Colonic mucosa (tissue), 4 donors: Measurements from ENCODE around the gene RASIP1. TPM values are rescaled to one million over a fixed set of nuclear protein-coding genes. Genes with fewer than 3 reads are reported as not detected.
A peak's percentile ranks its signal among the peaks of the same experiment; 100 is the strongest.

Experiments used
- DNase-seq: peaks from one replicate; pipeline ENCODE4 v3.0.0-alpha.2; 2020
- H3K27ac ChIP-seq: fragments of 200-600 bp; one replicate; pipeline ENCODE4 v1.8.0; 2021
- H3K27me3 ChIP-seq: fragments of 200-600 bp; one replicate; pipeline ENCODE4 v1.8.0; 2021
- H3K36me3 ChIP-seq: fragments of 200-600 bp; one replicate; pipeline ENCODE4 v1.8.0; 2021
- H3K4me1 ChIP-seq: fragments of 200-600 bp; one replicate; pipeline ENCODE4 v1.8.0; 2021; ENCODE audit warnings: mild to moderate bottlenecking
- H3K4me3 ChIP-seq: fragments of 200-600 bp; one replicate; pipeline ENCODE4 v1.8.0; 2021
- H3K9ac ChIP-seq, 2 donors: one replicate each; pipeline ENCODE4 v1.7.0; 2013; ENCODE audit warnings: control low read depth in 2 of 2, low read depth in 2 of 2, low read length in 2 of 2
- H3K9me3 ChIP-seq: fragments of 200-600 bp; one replicate; pipeline ENCODE4 v1.8.0; 2021
- intact Hi-C: fragments of 100-400 bp; cut with DNase I; formaldehyde crosslinking; loops from one replicate; pipeline ENCODE4 v1.14.1; 2022
- total RNA-seq, 2 donors: library from RNA; stranded (reverse); fragmentation: NEBNext Ultra II Directional in 1 of 2; extraction: Animal tissue kit (Norgen Biotek cat#: 25700) in 1 of 2; gene quantifications; one replicate each; pipeline ENCODE4 v1.2.1, GENCODE V29; 2021
- TF ChIP-seq, protein P1 (sequence below): fragments of 200-600 bp; IDR thresholded peaks from one replicate; pipeline ENCODE4 v1.8.0; 2022; ENCODE audit warnings: antibody characterized with exemption, mild to moderate bottlenecking
- donor health status: healthy.
- donor health status: DM: no; HTN: no; CAD: no.
- donor health status: DM: no; HTN: no; CAD: no.

RASIP1 gene
- total RNA-seq, 2 donors from 2014 or later: 2.2 to 4.8 TPM

DNA sequence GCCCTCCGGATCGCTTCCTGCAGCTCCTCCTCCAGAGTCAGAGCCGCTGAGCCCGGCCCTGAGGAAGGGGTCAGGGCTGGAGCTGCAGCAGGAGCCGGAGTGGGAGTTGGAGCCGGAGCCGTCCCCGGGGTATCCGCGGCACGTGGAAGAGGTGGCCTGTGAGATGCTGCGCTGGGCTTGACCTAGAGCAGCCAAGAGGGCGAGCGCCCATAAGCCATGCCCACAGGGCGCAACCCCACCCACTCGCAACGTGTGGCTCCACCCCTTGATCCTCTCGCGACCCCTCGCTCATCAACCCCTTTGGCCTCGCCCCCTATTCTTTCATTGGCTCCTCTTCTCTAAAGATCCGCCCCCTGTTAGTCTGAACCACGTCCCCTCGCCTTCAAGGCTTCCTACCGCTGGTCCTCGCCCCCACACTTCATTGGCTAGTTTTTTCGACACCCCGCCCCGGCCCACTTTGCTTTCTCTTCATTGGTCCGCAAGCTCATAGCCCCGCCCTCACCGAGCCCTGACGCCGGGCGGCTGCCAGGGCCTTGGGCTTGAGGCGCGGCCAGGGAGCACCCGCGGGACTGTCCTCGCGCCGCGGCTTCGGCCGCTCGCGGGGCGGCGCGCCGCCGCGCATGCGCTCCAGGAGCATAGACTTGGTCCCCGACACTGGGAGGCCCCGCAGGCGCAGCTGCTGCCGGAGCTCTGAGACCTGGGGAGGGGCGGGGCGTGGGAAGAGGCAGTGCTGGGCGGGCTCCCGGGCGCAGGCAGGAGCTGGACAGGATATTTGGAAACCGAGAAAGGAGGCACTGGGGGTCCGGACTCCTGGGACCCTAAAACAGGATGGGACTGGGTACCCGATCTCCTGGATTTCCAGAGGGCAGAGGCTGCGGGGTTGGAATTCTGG is 26.3 kb downstream of the RASIP1 start:
- peak overlapping the region; percentile 51 for H3K4me3 ChIP-seq
- no peaks in the 10 kb centered on the region for H3K27me3 ChIP-seq
- no peaks in the 10 kb centered on the region for H3K36me3 ChIP-seq
- peak; percentile 99 for DNase-seq
- peak overlapping the region; percentile 54 to 96 for H3K9ac ChIP-seq
- H3K9me3 ChIP-seq: no peaks in the 10 kb centered on the region
- TF ChIP-seq, protein P1, sequence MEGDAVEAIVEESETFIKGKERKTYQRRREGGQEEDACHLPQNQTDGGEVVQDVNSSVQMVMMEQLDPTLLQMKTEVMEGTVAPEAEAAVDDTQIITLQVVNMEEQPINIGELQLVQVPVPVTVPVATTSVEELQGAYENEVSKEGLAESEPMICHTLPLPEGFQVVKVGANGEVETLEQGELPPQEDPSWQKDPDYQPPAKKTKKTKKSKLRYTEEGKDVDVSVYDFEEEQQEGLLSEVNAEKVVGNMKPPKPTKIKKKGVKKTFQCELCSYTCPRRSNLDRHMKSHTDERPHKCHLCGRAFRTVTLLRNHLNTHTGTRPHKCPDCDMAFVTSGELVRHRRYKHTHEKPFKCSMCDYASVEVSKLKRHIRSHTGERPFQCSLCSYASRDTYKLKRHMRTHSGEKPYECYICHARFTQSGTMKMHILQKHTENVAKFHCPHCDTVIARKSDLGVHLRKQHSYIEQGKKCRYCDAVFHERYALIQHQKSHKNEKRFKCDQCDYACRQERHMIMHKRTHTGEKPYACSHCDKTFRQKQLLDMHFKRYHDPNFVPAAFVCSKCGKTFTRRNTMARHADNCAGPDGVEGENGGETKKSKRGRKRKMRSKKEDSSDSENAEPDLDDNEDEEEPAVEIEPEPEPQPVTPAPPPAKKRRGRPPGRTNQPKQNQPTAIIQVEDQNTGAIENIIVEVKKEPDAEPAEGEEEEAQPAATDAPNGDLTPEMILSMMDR: no peak
- intact Hi-C loops: no loop called here
- H3K4me1 ChIP-seq: peaks cover 15% of the 10 kb centered on the region
- peak overlapping the region; percentile 58 for H3K27ac ChIP-seq

DNA sequence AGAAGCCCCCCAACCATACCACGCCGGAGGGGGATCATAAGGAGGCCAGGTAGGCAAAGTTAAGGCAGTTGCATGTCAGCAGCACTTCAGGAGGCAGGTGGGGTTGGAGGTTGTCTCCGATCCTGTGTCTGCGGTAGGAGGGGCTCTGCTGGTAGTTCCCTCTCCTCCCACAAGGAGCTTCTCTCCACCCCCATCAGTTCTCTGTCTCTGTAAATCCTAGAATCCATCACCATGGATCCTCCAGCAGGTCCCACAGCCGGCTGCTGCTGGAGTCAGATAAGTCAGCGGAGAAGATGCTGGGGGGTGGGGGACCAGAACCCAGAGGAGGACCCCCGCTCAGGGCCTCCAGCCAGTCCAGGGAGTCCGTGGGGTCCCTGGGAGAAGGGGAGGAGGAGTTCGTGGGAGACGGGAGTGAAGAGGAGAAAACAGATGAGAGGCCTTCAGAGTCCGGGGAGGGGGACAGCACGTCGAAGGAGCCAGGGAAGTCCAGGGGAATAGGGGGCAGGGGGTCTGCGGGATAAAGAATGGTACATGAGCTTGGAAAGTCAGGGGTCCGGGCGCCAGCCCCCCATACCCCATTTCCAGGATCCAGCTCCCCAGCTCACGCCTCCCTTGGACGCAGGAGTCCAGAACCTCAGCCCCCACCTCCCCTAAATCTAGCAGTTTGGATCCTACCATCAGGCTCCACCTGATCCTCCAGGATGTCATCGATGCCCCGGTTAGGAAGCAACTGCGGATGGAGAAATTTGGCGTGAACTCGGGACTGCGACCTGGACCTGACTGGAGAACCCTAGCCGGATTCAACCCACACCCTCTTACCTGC is 27.2 kb downstream of the RASIP1 start:
- peak overlapping the region; percentile 51 for H3K4me3 ChIP-seq
- no peaks in the 10 kb centered on the region for H3K9me3 ChIP-seq
- H3K27ac ChIP-seq: peak overlapping the region; percentile 37
- TF ChIP-seq, protein P1: no peak
- H3K4me1 ChIP-seq: peaks cover 15% of the 10 kb centered on the region
- intact Hi-C loops: no loop called here
- no peaks in the 10 kb centered on the region for H3K27me3 ChIP-seq
- peak overlapping the region; percentile 53 to 82 for H3K9ac ChIP-seq
- no peaks in the 10 kb centered on the region for H3K36me3 ChIP-seq
- no peak for DNase-seq

DNA sequence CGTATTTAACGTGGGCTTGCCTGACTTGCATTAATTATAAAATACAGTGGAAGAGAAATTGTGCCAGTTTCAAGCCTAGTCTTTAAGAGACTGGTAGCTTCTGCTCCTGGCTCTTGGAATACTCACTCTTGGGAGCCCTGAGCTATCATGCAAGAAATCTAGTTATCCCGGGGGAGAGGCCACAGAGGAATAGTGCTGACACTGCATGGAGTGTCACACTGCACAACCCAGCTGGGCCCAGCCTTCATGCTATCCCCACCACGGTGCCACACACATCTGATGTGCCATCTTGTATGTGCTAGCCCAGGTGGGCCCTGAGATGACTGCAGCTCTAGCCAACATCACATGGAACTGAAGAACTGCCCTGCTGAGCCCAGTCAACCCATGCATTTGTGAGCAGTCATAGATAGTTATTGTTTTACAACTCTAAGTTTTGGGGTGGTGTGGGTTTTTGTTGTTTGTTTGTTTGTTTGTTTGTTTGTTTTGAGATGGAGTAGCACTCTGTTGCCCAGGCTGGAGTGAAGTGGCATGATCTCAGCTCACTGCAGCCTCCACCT is 29.2 kb downstream of the RASIP1 start:
- Histone ChIP-seq H3K4me3 (no peak overlapping the region), H3K27ac (no peak overlapping the region), H3K9me3 (no peaks in the 10 kb centered on the region), H3K27me3 (no peaks in the 10 kb centered on the region), H3K4me1 (peaks cover 15% of the 10 kb centered on the region), H3K9ac (no peak overlapping the region), H3K36me3 (no peaks in the 10 kb centered on the region)
- intact Hi-C loops: no loop called here
- TF ChIP-seq, protein P1: no peak
- DNase-seq: no peak

DNA sequence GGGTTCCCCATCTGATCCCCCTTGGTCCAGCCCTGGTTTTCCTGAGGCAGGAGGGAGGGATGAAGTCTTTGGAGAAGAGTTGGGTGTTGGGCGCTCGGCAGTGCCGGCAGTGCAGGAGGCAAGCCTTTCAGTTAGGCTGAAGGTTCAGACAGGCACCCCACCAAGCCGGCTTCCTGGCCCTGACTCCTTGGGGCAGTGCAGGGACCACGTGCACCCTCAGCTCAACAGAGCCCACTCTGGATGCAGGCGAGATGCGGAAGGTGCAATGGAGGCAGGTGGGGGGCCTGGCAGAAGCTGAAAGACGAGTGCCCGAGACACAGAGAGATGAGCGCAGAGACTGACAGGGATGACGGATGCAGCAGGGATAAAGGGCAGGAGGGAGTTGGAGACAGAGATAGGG is 31.9 kb downstream of the RASIP1 start:
- no peak overlapping the region for H3K27ac ChIP-seq
- no peak overlapping the region for H3K9ac ChIP-seq
- no peaks in the 10 kb centered on the region for H3K27me3 ChIP-seq
- intact Hi-C loops: no loop called here
- H3K9me3 ChIP-seq: no peaks in the 10 kb centered on the region
- no peaks in the 10 kb centered on the region for H3K36me3 ChIP-seq
- DNase-seq: no peak
- TF ChIP-seq, protein P1: no peak
- H3K4me1 ChIP-seq: peaks cover 5% of the 10 kb centered on the region
- no peak overlapping the region for H3K4me3 ChIP-seq

DNA sequence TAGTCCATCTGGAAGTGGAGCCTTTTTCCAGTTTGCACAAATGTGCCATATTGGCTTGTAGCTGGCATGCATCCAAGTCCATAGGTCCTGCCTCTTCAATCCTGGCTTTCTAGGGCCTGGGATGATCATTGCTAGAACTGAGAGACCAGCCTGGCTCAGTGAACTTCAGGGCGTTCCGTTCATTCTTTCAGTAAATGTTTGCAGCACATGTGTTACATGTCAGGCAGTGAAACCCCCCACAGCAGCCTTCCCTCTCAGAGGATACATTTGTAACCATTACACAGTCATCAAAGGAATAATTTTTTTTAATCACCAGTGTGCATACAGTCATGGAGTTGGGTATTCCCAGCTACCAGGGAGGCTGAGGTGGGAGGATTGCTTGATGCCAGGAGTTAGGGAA is 35.0 kb downstream of the RASIP1 start:
- no peaks in the 10 kb centered on the region for H3K27me3 ChIP-seq
- H3K4me1 ChIP-seq: no peaks in the 10 kb centered on the region
- TF ChIP-seq, protein P1: no peak
- no peaks in the 10 kb centered on the region for H3K36me3 ChIP-seq
- H3K9ac ChIP-seq: no peak overlapping the region
- DNase-seq: no peak
- no peak overlapping the region for H3K4me3 ChIP-seq
- no peaks in the 10 kb centered on the region for H3K9me3 ChIP-seq
- no peak overlapping the region for H3K27ac ChIP-seq
- intact Hi-C loops: no loop called here
